HEK293T (cell line): ENCODE results near the gene MAP4K1.

ENCODE experiments used
- ARNT ChIP-seq: fragments of 450-650 bp; IDR thresholded peaks from 2 replicates; pipeline ENCODE4 v1.6.1; 2017; ENCODE audit warnings: mild to moderate bottlenecking
- BHLHE40 ChIP-seq: fragments of 450-650 bp; IDR thresholded peaks from 2 replicates; pipeline ENCODE4 v1.6.1; 2016; ENCODE audit warnings: mild to moderate bottlenecking, moderate library complexity, borderline replicate concordance
- ELF4 ChIP-seq: fragments of 450-650 bp; IDR thresholded peaks from 2 replicates; pipeline ENCODE4 v1.6.1; 2017; ENCODE audit warnings: antibody characterized with exemption
- FOXK2 ChIP-seq: fragments of 450-650 bp; IDR thresholded peaks from 2 replicates; pipeline ENCODE4 v1.6.1; 2016; ENCODE audit warnings: mild to moderate bottlenecking
- FOXM1 ChIP-seq: fragments of 450-650 bp; IDR thresholded peaks from 2 replicates; pipeline ENCODE4 v1.6.1; 2017; ENCODE audit warnings: mild to moderate bottlenecking, borderline replicate concordance
- HDGF ChIP-seq: fragments of 450-650 bp; IDR thresholded peaks from 2 replicates; pipeline ENCODE4 v1.6.1; 2017; ENCODE audit warnings: antibody characterized with exemption, borderline replicate concordance
- NFRKB ChIP-seq: fragments of 450-650 bp; IDR thresholded peaks from 2 replicates; pipeline ENCODE4 v1.6.1; 2016; ENCODE audit warnings: mild to moderate bottlenecking, moderate library complexity
- SP1 ChIP-seq: fragments of 450-650 bp; IDR thresholded peaks from 2 replicates; pipeline ENCODE4 v1.6.1; 2017
- ZNF384 ChIP-seq: fragments of 450-650 bp; IDR thresholded peaks from 2 replicates; pipeline ENCODE4 v1.6.1; 2016

GRCh38 chr19:38662537-38663155 is 44.9 kb upstream of the MAP4K1 start:
- TF ChIP-seq ELF4: no peak
- no peak for TF ChIP-seq ARNT
- TF ChIP-seq NFRKB: no peak
- TF ChIP-seq FOXM1: no peak
- no peak for TF ChIP-seq BHLHE40
- no peak for TF ChIP-seq ZNF384
- no peak for TF ChIP-seq HDGF
- no peak for TF ChIP-seq FOXK2
- no peak for TF ChIP-seq SP1
